ENCODE results near the gene KCNQ1. TPM values are rescaled to one million over a fixed set of nuclear protein-coding genes. Genes with fewer than 3 reads are reported as not detected.

KCNQ1 gene
- total RNA-seq, 1 experiment from 2014 or later, result 2.3 TPM

DNA sequence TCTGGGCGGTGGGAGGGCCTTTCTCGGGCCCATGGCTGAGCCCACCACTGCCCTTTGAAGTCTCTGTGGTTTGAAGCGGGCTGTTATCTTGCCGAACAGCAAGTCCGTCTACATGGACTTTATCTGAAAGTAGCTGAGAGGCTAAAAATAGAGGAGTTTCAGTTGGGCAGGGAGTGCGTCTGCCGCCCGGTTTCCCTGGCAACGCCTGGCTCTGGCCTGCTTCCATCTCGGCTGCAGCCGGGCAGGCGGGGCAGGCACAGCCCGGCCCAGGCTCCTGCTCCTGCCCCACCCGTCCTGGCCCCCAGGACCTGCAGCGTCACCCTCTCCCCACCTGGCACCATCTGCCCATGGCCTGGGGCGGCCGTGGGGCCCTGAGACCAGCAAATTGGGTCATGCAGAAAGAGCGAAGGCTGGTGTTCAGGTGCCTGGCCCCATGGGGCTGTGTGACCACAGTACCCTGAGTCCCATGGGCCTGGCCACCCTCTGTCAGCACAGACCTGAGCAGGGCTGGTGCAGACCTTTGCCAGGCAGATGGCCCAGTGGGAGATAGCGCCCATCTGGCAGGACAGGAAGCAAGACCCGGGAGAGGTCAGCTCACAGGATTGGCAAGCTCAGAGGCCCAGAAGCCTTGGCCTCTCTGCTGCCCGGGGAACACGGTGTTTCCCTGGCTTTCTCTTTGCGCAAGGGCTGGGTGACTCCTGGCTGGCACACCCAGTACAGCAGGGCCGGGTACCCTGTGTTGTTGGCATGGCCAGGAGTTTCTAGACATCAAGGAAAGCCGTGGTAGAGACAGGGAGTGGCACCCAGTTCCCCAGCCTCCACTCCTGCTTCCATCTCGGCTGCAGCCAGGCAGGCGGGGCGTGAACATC is 334.1 kb downstream of the KCNQ1 start:
- no CpG with 5 or more reads among the region's 28 CpGs for WGBS (ENCODE audit: extremely low coverage, insufficient read length, low lambda C conversion rate)
- no peaks in the 10 kb centered on the region for H3K4me1 ChIP-seq (ENCODE audit: insufficient read depth, low read length)
- Mint-ChIP-seq H3K27ac (no peak overlapping the region), H3K36me3 (ENCODE audit: insufficient read depth in 1 of 3, low read depth in 3 of 3) (no peaks in the 10 kb centered on the region), H3K27me3 (ENCODE audit: low read depth) (peaks cover 60% of the 10 kb centered on the region), H3K4me3 (no peak overlapping the region), H3K4me1 (peaks cover 8 to 18% of the 10 kb centered on the region in 2 experiments), H3K9me3 (no peaks in the 10 kb centered on the region)
- H3K18ac ChIP-seq (ENCODE audit: insufficient read length, low read depth, low read length), result no peak overlapping the region
- no peak overlapping the region for H4K5ac ChIP-seq (ENCODE audit: insufficient read length, low read depth, low read length)
- no peak overlapping the region for H2BK12ac ChIP-seq (ENCODE audit: insufficient read length, low read depth, low read length)
- H3K79me1 ChIP-seq (ENCODE audit: insufficient read depth, low read depth, low read length, poor library complexity, severe bottlenecking), result no peaks in the 10 kb centered on the region
- H3T11ph ChIP-seq (ENCODE audit: low read length), result no peak overlapping the region
- no peak overlapping the region for H2BK20ac ChIP-seq (ENCODE audit: low read depth, low read length, poor library complexity, severe bottlenecking)
- no peak overlapping the region for H4K91ac ChIP-seq (ENCODE audit: insufficient read length, low read depth, low read length)
- H3K27me3 ChIP-seq (ENCODE audit: insufficient read depth, low read length), result peaks cover 2% of the 10 kb centered on the region; the same call in 1 of the 2 replicates
- no peak overlapping the region for H3K56ac ChIP-seq (ENCODE audit: insufficient read length, low read depth, low read length)
- H3K27ac ChIP-seq (ENCODE audit: insufficient read length, low read depth, low read length), result no peak overlapping the region
- H3K14ac ChIP-seq (ENCODE audit: insufficient read depth, low read length), result no peak overlapping the region; the same call in 1 of the 2 replicates
- H3K79me2 ChIP-seq (ENCODE audit: insufficient read depth, low read length), result no peaks in the 10 kb centered on the region
- H4K20me1 ChIP-seq (ENCODE audit: control insufficient read depth, insufficient read depth, insufficient read length), result no peaks in the 10 kb centered on the region
- no peak overlapping the region for H2BK120ac ChIP-seq (ENCODE audit: low read depth, low read length, poor library complexity, severe bottlenecking)
- no peaks in the 10 kb centered on the region for H3K9me3 ChIP-seq (ENCODE audit: control insufficient read depth, low read depth, low read length)
- H3K4ac ChIP-seq (ENCODE audit: low read depth, low read length), result no peak overlapping the region
- H3K9ac ChIP-seq (ENCODE audit: extremely low read depth, insufficient read length, low read length), result no peak overlapping the region
- TF ChIP-seq, protein P1, sequence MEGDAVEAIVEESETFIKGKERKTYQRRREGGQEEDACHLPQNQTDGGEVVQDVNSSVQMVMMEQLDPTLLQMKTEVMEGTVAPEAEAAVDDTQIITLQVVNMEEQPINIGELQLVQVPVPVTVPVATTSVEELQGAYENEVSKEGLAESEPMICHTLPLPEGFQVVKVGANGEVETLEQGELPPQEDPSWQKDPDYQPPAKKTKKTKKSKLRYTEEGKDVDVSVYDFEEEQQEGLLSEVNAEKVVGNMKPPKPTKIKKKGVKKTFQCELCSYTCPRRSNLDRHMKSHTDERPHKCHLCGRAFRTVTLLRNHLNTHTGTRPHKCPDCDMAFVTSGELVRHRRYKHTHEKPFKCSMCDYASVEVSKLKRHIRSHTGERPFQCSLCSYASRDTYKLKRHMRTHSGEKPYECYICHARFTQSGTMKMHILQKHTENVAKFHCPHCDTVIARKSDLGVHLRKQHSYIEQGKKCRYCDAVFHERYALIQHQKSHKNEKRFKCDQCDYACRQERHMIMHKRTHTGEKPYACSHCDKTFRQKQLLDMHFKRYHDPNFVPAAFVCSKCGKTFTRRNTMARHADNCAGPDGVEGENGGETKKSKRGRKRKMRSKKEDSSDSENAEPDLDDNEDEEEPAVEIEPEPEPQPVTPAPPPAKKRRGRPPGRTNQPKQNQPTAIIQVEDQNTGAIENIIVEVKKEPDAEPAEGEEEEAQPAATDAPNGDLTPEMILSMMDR (conservative IDR thresholded peaks at IDR 0.05), result no peak
- no peak overlapping the region for H2AK5ac ChIP-seq (ENCODE audit: insufficient read length, low read length)
- H4K8ac ChIP-seq (replicated peaks; ENCODE audit: insufficient read length, low read depth, low read length), result no peak overlapping the region
- no peak overlapping the region for H2BK5ac ChIP-seq (ENCODE audit: insufficient read length, low read length)
- peak; percentile 28 for DNase-seq
- no peak overlapping the region for H3K23ac ChIP-seq (ENCODE audit: insufficient read length, low read depth, low read length)
- H2AFZ ChIP-seq (ENCODE audit: low read length), result no peak overlapping the region
- no peaks in the 10 kb centered on the region for H3K23me2 ChIP-seq (ENCODE audit: insufficient read length, low read depth, low read length, poor library complexity, severe bottlenecking)
- no peak overlapping the region for H2BK15ac ChIP-seq (ENCODE audit: low read depth, low read length)
- no peak overlapping the region for H3K4me2 ChIP-seq (ENCODE audit: insufficient read depth, insufficient read length, low read length)

Measured in H9 (cell line).